Fibroblast of skin of right biceps (primary cell): Measurements from ENCODE around the gene EFTUD2.
"Not testable (repeated sequence)": the region's sequence is repeated elsewhere in the genome, so short reads cannot be mapped to it uniquely, and the experiment has no call there.

Experiments
- DNase-seq: peaks from one replicate; pipeline ENCODE4 v3.0.0-alpha.2; 2013

EFTUD2 gene

GRCh38 chr17:44899074-44899782 lies at the start of gene EFTUD2:
Gene EFTUD2, minus strand, starts transcription at chr17:44899445. Its CDS starts 4,924 bp downstream, at chr17:44894521.
- DNase-seq: peak; percentile 89

- no peak for DNase-seq
Measured at GRCh38 chr17:44948315-44948795, 49.1 kb upstream of the EFTUD2 start.

GRCh38 chr17:44947461-44948314 lies 48.4 kb upstream of the EFTUD2 start, which contains the start of gene KIF18B:
Gene KIF18B, minus strand, starts transcription at chr17:44947773. Its CDS starts 11,429 bp downstream, at chr17:44936344.
- DNase-seq: peak; percentile 97

- not testable (repeated sequence) for DNase-seq
Measured at GRCh38 chr17:44945652-44946051, 46.4 kb upstream of the EFTUD2 start.

GRCh38 chr17:44942456-44942855 lies 43.2 kb upstream of the EFTUD2 start:
- DNase-seq: no peak

GRCh38 chr17:44941712-44942331 lies 42.6 kb upstream of the EFTUD2 start:
- DNase-seq: no peak

- DNase-seq: no peak
Measured at GRCh38 chr17:44940768-44941167, 41.5 kb upstream of the EFTUD2 start.

- peak; percentile 73 for DNase-seq
Measured at GRCh38 chr17:44940317-44940716, 41.1 kb upstream of the EFTUD2 start.

- no peak for DNase-seq
Measured at GRCh38 chr17:44935116-44935515, 35.9 kb upstream of the EFTUD2 start.

- DNase-seq: no peak
Measured at GRCh38 chr17:44934745-44935105, 35.5 kb upstream of the EFTUD2 start.

GRCh38 chr17:44933824-44934744 lies 34.8 kb upstream of the EFTUD2 start:
- no peak for DNase-seq

GRCh38 chr17:44932787-44933097 lies 33.5 kb upstream of the EFTUD2 start:
- DNase-seq: no peak

GRCh38 chr17:44932096-44932786 lies 33.0 kb upstream of the EFTUD2 start:
- DNase-seq: no peak

GRCh38 chr17:44931376-44931775 lies 32.1 kb upstream of the EFTUD2 start:
- DNase-seq: no peak

- DNase-seq: no peak
Measured at GRCh38 chr17:44930667-44931066, 31.4 kb upstream of the EFTUD2 start.

- DNase-seq: no peak
Measured at GRCh38 chr17:44928950-44929720, 29.9 kb upstream of the EFTUD2 start.

GRCh38 chr17:44928136-44928535 lies 28.9 kb upstream of the EFTUD2 start:
- no peak for DNase-seq

- DNase-seq: no peak
Measured at GRCh38 chr17:44927696-44928095, 28.5 kb upstream of the EFTUD2 start.

- DNase-seq: no peak
Measured at GRCh38 chr17:44926821-44927525, 27.7 kb upstream of the EFTUD2 start.
